GM12878 (cell line): ENCODE measurements around the gene SIM1.

Experiments used
- CHD4 ChIP-seq: fragments of 200-600 bp; sonication (generic); IDR thresholded peaks from 2 replicates; pipeline ENCODE4 v1.6.1; 2016; ENCODE audit warnings: mild to moderate bottlenecking
- KDM1A ChIP-seq: fragments of 200-600 bp; sonication (generic); IDR thresholded peaks from 2 replicates; pipeline ENCODE4 v1.6.1; 2016; ENCODE audit warnings: borderline replicate concordance
- POLR2A ChIP-seq: IDR thresholded peaks from 2 replicates; pipeline ENCODE4 v1.6.1; 2011; ENCODE audit warnings: low read depth, mild to moderate bottlenecking, low read length
- YY1 ChIP-seq: IDR thresholded peaks from 2 replicates; pipeline ENCODE4 v1.6.1; 2011; ENCODE audit warnings: low read depth, mild to moderate bottlenecking, low read length
- TF ChIP-seq, protein P1 (sequence below), 3 experiments: IDR thresholded peaks in 2 of 3; conservative IDR thresholded peaks in 1 of 3; 2 replicates each; pipeline ENCODE4 v1.5.1; 2011; ENCODE audit warnings: low read depth in 3 of 3, low read length in 3 of 3, mild to moderate bottlenecking in 3 of 3, control low read depth in 2 of 3, moderate library complexity in 2 of 3, inconsistent platforms in 1 of 3, mixed read lengths in 1 of 3; ENCODE audit not compliant: control insufficient read depth in 2 of 3, insufficient read depth in 1 of 3; ENCODE audit errors: extremely low read depth in 1 of 3

DNA sequence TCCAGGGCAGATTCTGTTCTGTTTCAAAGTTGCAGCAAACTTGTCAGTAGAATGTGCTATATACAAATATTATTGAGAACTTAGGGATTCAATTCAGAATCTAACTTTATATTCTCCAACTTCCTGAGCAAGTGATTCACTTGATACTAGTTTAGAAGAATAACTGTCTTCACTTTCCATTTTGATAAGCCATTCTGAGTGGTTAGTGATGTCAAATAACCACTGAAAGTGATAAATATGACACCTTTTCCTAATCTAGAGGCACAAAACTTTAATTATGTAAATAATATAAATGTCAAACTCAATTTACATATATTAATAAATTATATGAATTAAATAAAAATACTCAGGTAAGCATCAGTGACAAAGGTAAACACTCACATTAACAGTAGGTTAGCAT is 20.5 kb upstream of the SIM1 start:
- TF ChIP-seq, protein P1, sequence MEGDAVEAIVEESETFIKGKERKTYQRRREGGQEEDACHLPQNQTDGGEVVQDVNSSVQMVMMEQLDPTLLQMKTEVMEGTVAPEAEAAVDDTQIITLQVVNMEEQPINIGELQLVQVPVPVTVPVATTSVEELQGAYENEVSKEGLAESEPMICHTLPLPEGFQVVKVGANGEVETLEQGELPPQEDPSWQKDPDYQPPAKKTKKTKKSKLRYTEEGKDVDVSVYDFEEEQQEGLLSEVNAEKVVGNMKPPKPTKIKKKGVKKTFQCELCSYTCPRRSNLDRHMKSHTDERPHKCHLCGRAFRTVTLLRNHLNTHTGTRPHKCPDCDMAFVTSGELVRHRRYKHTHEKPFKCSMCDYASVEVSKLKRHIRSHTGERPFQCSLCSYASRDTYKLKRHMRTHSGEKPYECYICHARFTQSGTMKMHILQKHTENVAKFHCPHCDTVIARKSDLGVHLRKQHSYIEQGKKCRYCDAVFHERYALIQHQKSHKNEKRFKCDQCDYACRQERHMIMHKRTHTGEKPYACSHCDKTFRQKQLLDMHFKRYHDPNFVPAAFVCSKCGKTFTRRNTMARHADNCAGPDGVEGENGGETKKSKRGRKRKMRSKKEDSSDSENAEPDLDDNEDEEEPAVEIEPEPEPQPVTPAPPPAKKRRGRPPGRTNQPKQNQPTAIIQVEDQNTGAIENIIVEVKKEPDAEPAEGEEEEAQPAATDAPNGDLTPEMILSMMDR (IDR thresholded peaks at IDR 0.05 in 2 of 3, conservative IDR thresholded peaks at IDR 0.05 in 1 of 3; ENCODE audit: control insufficient read depth in 2 of 3, extremely low read depth in 1 of 3, insufficient read depth in 1 of 3, low read depth in 3 of 3, low read length in 3 of 3) = no peak
- TF ChIP-seq CHD4 (no peak), KDM1A (no peak), POLR2A (no peak), YY1 (no peak)
